ENCODE results near the gene DOCK1.

DNA sequence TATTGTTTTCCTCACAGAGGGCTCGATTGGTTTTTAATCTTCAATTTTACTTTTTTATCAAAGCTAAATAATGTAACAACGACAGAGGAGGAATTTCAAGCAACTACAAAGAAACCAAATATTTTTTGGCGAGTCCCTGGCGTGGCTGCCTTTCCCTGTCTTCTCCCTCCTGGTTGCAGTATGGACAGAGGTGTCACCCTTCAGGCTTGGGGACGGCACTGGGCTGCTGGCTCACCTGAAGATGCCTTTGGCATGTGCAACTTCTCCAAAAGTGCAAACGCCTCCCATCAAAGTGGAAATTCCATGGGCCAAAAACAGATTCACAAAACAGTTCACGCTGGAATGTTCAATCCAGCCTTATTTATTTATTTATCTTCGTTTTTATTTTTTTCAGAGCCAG, 51.9 kb downstream of the DOCK1 start:
- TF ChIP-seq, protein P1, sequence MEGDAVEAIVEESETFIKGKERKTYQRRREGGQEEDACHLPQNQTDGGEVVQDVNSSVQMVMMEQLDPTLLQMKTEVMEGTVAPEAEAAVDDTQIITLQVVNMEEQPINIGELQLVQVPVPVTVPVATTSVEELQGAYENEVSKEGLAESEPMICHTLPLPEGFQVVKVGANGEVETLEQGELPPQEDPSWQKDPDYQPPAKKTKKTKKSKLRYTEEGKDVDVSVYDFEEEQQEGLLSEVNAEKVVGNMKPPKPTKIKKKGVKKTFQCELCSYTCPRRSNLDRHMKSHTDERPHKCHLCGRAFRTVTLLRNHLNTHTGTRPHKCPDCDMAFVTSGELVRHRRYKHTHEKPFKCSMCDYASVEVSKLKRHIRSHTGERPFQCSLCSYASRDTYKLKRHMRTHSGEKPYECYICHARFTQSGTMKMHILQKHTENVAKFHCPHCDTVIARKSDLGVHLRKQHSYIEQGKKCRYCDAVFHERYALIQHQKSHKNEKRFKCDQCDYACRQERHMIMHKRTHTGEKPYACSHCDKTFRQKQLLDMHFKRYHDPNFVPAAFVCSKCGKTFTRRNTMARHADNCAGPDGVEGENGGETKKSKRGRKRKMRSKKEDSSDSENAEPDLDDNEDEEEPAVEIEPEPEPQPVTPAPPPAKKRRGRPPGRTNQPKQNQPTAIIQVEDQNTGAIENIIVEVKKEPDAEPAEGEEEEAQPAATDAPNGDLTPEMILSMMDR (IDR thresholded peaks at IDR 0.05): no peak
- TF ChIP-seq POLR2A (IDR thresholded peaks at IDR 0.05): no peak

Measured in breast epithelium (tissue), 3 donors.